Activated CD8-positive, alpha-beta memory T cell treated with anti-CD3 and anti-CD28 coated beads for 36 hours (primary cell): Measurements from ENCODE around the gene MMP28. TPM values are rescaled to one million over a fixed set of nuclear protein-coding genes. Genes with fewer than 3 reads are reported as not detected.

Experiments
- CTCF ChIA-PET: fragments of 350-600 bp; sonication (Branson Sonifier 250); formaldehyde crosslinking; loops from one replicate; lab custom pipeline; 2021; ENCODE audit warnings: antibody characterized with exemption; lab: Charles Lee
- POLR2A ChIA-PET: fragments of 350-600 bp; sonication (Branson Sonifier 250); formaldehyde crosslinking; loops from one replicate; lab custom pipeline; 2021; ENCODE audit warnings: antibody characterized with exemption; lab: Charles Lee
- total RNA-seq, 2 experiments: library from RNA; stranded (reverse); gene quantifications; one replicate each; pipeline ENCODE4 v1.2.3, GENCODE V29; 2021

MMP28 gene
- total RNA-seq, 2 experiments from 2014 or later = not detected

DNA sequence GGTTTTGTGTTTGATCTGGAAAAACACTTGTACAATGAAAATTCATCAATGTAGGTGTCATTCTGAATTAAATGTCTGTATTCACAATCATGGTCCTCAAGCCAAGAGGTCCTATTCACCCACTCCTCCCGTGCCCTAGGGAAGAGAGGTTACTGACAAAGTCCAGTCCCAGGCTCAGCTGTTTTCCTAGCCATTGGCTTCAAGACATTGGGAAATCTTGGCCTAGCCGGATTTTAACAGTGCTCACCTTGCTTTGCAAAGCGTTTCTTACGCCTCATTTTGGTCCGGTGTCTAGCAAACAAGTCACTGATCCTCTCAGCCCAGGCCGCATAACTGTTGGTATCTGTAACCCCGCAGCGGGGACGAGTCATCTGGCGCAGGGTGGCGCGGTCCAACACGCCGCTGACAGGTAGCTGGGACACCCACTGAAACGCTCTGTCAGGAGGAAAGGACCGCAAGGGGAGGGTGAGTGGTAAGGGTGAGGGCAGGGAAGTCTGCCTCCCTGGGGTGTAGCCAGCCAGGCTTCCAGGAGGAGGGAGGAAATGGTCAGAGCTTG lies 16.7 kb downstream of the MMP28 start:
- POLR2A ChIA-PET = no interaction called here
- CTCF ChIA-PET = interaction anchor here (1.0 to 1.9 kb wide), 2 partner anchors 15 to 25 kb away, joined by 4 to 5 read pairs; no protein-coding TSS in a partner anchor

- ChIA-PET CTCF (interaction anchor here (1.2 to 2.8 kb wide), 2 partner anchors 11 to 34 kb away, joined by 3 to 15 read pairs; partner anchors contain the start of gene TAF15), POLR2A (no interaction called here)
Observed at GRCh38 chr17:35775583-35775982, 19.9 kb downstream of the MMP28 start.

GRCh38 chr17:35775039-35775438 lies 20.4 kb downstream of the MMP28 start:
- CTCF ChIA-PET = interaction anchor here (1.2 to 2.8 kb wide), 2 partner anchors 11 to 34 kb away, joined by 3 to 15 read pairs; partner anchors contain the start of gene TAF15
- POLR2A ChIA-PET = no interaction called here

DNA sequence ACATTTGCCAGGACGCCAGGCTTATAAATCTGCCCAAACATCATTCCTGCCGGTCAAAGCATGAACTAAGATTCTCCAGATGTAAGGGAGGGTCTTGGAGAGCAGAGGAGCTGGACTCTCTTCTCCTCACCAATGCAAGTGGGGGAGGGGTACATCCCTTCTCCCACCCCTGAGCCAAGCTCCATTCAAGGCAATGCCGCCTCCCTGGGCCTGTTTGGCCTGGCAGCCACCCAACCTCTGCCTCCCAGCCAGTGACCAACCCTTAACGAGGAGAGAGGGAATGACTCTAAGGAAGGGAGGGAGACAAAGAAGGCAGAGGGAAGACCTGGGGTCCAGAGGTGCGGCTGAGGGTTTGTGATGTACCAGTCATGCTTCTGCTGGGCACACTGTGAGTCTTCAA lies 20.9 kb downstream of the MMP28 start:
- CTCF ChIA-PET = interaction anchor here (2.8 kb wide), 1 partner anchor 10 kb away, joined by 15 read pairs; no protein-coding TSS in a partner anchor
- POLR2A ChIA-PET = no interaction called here

DNA sequence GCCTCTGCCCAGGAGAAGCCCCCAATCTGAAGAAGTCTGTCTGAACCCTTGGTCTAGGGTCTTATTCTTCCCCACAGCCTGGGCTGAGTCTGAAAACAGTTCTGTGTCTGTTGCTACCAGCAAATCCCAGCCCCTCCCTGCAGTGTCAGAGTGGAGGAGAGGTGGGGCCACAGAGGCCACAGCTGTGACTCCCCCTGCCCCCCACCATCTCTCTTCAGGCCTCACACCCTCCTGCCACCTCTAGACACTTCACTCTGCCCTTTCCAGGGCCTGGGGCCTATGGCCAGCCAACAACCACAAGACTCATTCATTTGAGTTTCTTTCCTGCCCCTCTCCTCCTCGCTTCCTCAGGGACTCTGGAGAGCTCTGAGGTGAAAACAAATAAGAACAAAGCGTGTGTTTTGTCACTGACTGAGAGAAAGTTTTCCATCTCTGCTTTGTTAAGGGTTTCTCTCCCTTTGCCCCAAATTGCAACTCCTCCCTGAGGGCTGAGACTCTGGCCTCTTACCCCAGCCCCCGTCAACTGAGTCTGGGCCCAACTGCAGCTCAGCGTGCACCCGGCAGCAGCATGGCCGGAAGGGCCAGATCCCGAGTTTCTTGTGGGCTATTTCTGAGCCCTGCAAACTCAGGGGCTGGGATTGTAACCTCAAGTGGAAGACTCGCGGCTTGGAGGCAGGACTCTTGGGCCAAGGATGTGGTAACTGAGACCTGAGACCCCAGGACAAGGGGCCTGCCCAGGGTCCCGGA lies 21.6 kb downstream of the MMP28 start:
- ChIA-PET POLR2A (no interaction called here), CTCF (interaction anchor here (2.8 kb wide), 1 partner anchor 10 kb away, joined by 15 read pairs; no protein-coding TSS in a partner anchor)

DNA sequence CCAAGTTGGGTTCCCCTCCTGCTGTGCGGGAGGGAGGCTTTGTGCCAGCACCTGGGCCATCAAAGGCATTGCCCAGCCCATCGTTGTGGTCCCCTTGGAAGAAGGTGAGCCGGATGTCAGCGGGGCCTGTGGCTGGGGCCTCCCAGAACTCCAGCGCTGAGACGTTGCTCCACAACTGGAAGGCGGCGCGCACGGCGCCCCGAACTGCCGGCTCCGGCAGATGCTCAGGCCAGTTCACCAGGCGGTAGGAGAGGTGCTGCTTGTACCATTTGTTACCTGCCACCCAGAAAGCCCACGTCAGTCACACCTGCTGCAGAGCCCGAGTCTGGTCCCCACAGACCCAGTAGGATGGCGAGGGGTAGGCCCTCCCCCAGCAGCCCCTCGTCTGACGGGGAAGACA lies 22.3 kb downstream of the MMP28 start:
- POLR2A ChIA-PET = no interaction called here
- CTCF ChIA-PET = no interaction called here

DNA sequence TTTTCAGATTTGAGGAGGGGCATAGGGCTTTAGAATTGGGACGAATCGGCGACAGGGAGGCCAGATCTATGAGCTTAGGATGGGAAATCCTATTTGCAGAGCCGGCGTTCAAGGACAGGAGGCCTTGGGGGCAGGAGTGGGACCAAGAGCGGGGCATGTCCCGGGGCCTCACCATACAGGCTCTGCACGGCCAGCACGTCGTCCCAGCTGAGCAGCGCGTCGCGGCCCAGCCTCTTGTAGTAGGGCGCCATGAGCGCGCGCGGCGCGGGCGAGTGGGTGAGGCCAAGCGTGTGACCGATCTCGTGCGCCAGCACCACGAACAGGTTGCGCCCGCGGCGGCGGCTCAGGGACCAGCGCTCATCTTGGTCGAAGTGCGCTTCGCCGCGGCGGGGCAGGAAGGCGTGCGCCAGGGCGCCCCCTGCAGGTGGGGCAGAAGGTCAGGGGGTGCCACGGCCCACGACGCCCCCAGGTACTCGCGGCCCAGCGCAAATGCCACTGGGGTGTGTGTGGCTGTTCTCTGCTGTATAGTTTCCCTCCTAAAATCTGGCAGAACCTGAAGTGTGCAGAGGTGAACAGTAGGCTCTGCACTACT lies 25.4 kb downstream of the MMP28 start:
- POLR2A ChIA-PET = no interaction called here
- CTCF ChIA-PET = interaction anchor here (1.2 kb wide), 2 partner anchors 30 to 35 kb away, joined by 3 read pairs; no protein-coding TSS in a partner anchor

DNA sequence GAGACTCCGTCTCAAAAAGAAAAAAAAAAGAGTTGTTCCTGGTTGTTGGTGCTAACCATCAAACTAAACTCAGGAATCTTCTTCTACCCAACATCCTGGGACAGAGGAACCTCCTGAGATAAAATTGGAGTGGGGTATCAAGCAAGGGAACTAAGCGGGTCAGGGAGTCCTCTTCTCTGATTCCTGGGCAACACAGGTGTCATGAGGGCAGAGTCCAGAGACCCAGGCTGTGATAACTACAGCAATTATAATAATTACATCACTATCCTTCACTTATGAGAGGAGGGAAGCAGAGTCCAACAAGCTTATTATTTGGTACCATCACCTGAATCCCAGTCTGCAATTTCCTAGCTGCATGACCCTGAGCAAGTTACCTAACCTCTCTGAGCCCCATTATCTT lies 26.6 kb downstream of the MMP28 start:
- CTCF ChIA-PET = interaction anchor here (1.2 kb wide), 2 partner anchors 32 to 36 kb away, joined by 3 read pairs; no protein-coding TSS in a partner anchor
- POLR2A ChIA-PET = no interaction called here

DNA sequence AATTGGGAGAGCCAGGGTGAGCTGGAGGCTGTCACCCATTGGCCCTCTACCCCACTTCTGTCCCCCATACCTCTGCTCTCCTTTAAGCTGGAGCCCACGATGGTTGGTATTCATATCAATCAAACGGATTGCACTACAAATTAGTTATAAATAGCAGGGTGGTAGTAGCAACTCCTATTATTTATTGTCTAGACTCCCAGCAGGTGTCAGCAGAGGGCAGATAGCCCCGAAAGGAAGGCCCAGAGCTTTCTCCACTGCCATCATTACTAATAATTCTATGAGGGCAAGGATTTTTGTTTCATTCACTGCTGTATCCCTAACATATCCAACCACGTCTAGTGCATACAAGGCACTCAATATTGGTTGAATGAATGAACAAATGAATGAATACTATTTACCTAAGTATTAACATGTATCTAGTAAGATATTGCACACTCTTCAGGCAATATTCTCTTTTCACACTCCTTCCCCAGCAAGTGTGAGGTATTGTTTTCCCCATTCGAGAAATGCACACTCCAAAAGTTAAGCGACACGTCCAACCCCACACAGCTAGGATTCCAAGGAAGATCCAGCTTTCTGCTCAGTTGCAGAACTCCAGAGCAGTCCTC lies 28.4 kb downstream of the MMP28 start:
- ChIA-PET POLR2A (interaction anchor here (0.6 to 1.1 kb wide), 2 partner anchors 42 to 384 kb away, joined by 4 read pairs; partner anchors contain the start of gene TAF15), CTCF (interaction anchor here (1.5 to 4.9 kb wide), 4 partner anchors 10 to 42 kb away, joined by 4 to 54 read pairs (median 8); partner anchors contain the start of genes MMP28 and TAF15)

DNA sequence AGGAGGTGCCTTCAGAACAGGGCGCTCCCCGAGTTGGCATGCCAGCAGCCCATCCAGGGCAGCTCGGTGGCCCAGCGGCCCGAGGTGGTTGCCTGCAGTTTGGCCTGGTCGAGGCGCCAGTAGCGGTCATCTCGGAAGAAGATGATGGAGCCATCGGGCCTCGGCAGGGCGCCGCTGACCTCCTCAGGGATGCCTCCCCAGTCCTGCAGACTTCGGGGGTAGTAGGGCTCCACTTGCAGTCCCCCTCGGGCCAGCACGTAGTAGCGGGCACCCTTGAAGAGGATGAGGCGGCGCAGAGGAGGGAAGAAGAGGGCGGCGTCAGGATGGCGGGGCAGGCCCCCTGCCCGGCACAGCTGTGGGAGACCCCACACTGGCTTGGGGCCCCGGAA lies 29.0 kb downstream of the MMP28 start:
- ChIA-PET CTCF (interaction anchor here (1.5 to 4.9 kb wide), 5 partner anchors 9 to 42 kb away, joined by 4 to 63 read pairs (median 12); partner anchors contain the start of genes MMP28 and TAF15), POLR2A (interaction anchor here (0.6 to 1.1 kb wide), 2 partner anchors 42 to 383 kb away, joined by 4 read pairs; partner anchors contain the start of gene TAF15)

GRCh38 chr17:35765756-35766488 lies 29.5 kb downstream of the MMP28 start:
- CTCF ChIA-PET = interaction anchor here (2.2 to 4.9 kb wide), 4 partner anchors 18 to 43 kb away, joined by 12 to 63 read pairs (median 34); partner anchors contain the start of genes MMP28 and TAF15
- POLR2A ChIA-PET = interaction anchor here (0.6 to 1.1 kb wide), 3 partner anchors 43 to 383 kb away, joined by 4 to 7 read pairs (median 4); partner anchors contain the start of gene TAF15

DNA sequence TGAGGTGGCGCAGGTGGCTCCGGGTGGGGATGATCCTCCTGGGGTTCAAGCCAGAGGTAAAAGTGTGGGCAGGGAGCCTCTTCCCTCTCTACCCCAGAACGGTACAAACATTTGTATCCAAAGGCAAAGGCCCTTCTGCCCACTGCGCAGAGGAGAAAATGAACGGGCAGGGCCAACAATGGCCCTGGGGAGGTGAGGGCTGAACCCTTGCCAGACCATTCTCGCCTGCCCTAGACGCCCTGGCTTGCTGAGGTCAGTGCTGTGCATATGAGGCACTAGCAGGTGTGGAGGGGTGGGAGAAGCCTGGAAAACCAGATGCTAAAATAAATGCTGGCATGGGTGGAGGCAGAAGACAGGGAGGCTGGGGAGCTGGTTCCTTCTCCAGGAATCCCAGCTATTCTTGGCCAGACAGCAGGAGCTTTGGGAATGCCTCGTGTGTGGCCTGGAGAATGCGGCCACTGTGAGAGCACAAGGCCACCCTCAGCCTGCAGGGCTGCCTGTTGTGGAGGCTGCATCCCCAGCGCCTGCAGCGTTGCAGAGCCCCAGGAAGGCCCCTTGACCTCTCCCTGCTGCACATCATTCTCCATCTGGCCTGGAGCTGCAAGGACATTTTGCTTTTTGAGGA lies 30.2 kb downstream of the MMP28 start:
- CTCF ChIA-PET = interaction anchor here (1.0 to 4.9 kb wide), 9 partner anchors 10 to 52 kb away, joined by 4 to 63 read pairs (median 15); partner anchors contain the start of genes MMP28 and TAF15
- POLR2A ChIA-PET = interaction anchor here (0.6 to 2.3 kb wide), 2 partner anchors 44 to 113 kb away, joined by 7 to 31 read pairs; partner anchors contain the start of gene TAF15

- ChIA-PET CTCF (interaction anchor here (0.6 to 4.9 kb wide), 40 partner anchors 10 to 718 kb away, joined by 3 to 63 read pairs (median 4); partner anchors contain the start of genes AP2B1, CCL5, MMP28 and RASL10B), POLR2A (interaction anchor here (0.9 to 2.3 kb wide), 2 partner anchors 45 to 186 kb away, joined by 3 to 31 read pairs; partner anchors contain the start of gene TAF15)
Observed at GRCh38 chr17:35764123-35764991, 31.1 kb downstream of the MMP28 start.

DNA sequence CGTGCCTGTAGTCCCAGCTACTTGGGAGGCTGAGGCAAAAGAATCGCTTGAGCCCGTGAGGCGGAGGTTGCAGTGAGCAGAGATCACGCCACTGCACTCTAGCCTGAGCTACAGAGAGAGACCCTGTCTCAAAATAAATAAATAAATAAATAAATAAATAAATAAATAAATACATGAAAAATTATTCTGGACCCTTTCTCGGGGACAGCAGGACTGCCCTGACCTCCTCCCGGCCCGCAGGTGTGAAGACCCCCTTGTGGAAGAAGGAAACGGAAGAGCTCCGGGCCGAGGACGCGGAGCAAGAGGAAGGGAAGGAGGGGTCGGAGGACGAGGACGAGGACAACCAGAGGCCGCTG lies 31.7 kb downstream of the MMP28 start:
- POLR2A ChIA-PET = interaction anchor here (0.6 to 2.3 kb wide), 3 partner anchors 45 to 185 kb away, joined by 3 to 31 read pairs (median 5); partner anchors contain the start of gene TAF15
- CTCF ChIA-PET = interaction anchor here (0.6 to 4.9 kb wide), 39 partner anchors 9 to 719 kb away, joined by 3 to 63 read pairs (median 4); partner anchors contain the start of genes AP2B1, MMP28, RASL10B and TAF15

- CTCF ChIA-PET = interaction anchor here (1.8 to 2.5 kb wide), 2 partner anchors 14 to 44 kb away, joined by 5 to 7 read pairs; no protein-coding TSS in a partner anchor
- POLR2A ChIA-PET = no interaction called here
Observed at GRCh38 chr17:35761601-35762000, 33.8 kb downstream of the MMP28 start.

DNA sequence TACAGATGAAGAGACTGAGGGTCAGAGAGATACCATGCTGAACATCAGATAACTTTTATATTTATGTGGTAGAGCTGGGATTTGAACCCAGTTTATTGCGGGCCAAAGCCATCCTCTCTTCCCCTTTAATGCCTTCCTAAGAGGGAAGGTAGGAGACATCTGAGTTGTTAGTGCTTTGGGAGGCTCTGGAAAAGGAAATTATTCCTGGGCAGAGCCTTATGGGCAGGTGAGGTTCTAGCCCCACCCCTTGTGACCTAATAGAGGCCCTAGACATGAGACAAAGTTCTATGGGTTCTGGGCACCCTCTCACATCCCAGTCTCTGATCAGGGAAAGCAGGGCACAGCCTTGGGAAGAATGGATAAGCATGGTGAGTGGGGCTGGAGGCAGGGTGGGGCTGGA lies 34.9 kb downstream of the MMP28 start, which contains the start of gene C17orf50:
Gene C17orf50, plus strand, starts transcription at position 301 of the 400 bp plus-strand sequence. Its CDS starts 55 bp downstream, at position 356.
- POLR2A ChIA-PET = interaction anchor here (0.5 kb wide), 1 partner anchor 387 kb away, joined by 4 read pairs; no protein-coding TSS in a partner anchor
- CTCF ChIA-PET = interaction anchor here (1.0 to 2.5 kb wide), 3 partner anchors 11 to 45 kb away, joined by 4 to 7 read pairs (median 5); no protein-coding TSS in a partner anchor
